IPS DF 19.7 (cell line): Measurements from ENCODE around the gene FCRL5.

ENCODE experiments used
- DNase-seq: peaks from one replicate; pipeline ENCODE4 v3.0.0-alpha.2; 2013; ENCODE audit warnings: low read depth, low spot score

Gene FCRL5

GRCh38 chr1:157523774-157524493, 28.4 kb downstream of the FCRL5 start:
- no peak for DNase-seq

- DNase-seq = no peak
These were observed 31.3 kb downstream of the FCRL5 start for GRCh38 chr1:157521056-157521455.

- DNase-seq = no peak
These were observed 31.9 kb downstream of the FCRL5 start for GRCh38 chr1:157520386-157520935.

GRCh38 chr1:157519451-157519850, 32.9 kb downstream of the FCRL5 start:
- no peak for DNase-seq

- DNase-seq = no peak
These were observed 35.3 kb downstream of the FCRL5 start for GRCh38 chr1:157517016-157517415.

GRCh38 chr1:157515709-157516108, 36.6 kb downstream of the FCRL5 start:
- no peak for DNase-seq

- DNase-seq = no peak
These were observed 37.2 kb downstream of the FCRL5 start for GRCh38 chr1:157515141-157515540.

GRCh38 chr1:157512036-157512969, 40.0 kb downstream of the FCRL5 start:
- DNase-seq = no peak

- no peak for DNase-seq
These were observed 42.6 kb downstream of the FCRL5 start for GRCh38 chr1:157509546-157510232.

GRCh38 chr1:157505481-157506272, 46.6 kb downstream of the FCRL5 start:
- peak; percentile 23 for DNase-seq

GRCh38 chr1:157504646-157505045, 47.7 kb downstream of the FCRL5 start:
- DNase-seq = no peak

GRCh38 chr1:157499521-157499920, 52.8 kb downstream of the FCRL5 start:
- no peak for DNase-seq

GRCh38 chr1:157498736-157499090, 53.6 kb downstream of the FCRL5 start:
- no peak for DNase-seq

- DNase-seq = no peak
These were observed 54.2 kb downstream of the FCRL5 start for GRCh38 chr1:157497987-157498735.

GRCh38 chr1:157497284-157497683, 55.0 kb downstream of the FCRL5 start:
- DNase-seq = no peak

- peak; percentile 5 for DNase-seq
These were observed 56.2 kb downstream of the FCRL5 start for GRCh38 chr1:157496121-157496526.

- DNase-seq = no peak
These were observed 57.0 kb downstream of the FCRL5 start for GRCh38 chr1:157495285-157495684.

- DNase-seq = no peak
These were observed 58.2 kb downstream of the FCRL5 start for GRCh38 chr1:157494093-157494492.

GRCh38 chr1:157490467-157491165, 61.7 kb downstream of the FCRL5 start:
- peak; percentile 33 for DNase-seq

GRCh38 chr1:157488156-157488555, 64.2 kb downstream of the FCRL5 start:
- no peak for DNase-seq
